Activated CD4-positive, alpha-beta T cell treated with anti-CD3 and anti-CD28 coated beads, Interleukin-2, amount 50 U/mL, for 24 hours (primary cell): Measurements from ENCODE around the gene EBF3.
"Not testable (repeated sequence)": the region's sequence is repeated elsewhere in the genome, so short reads cannot be mapped to it uniquely, and the experiment has no call there.

Source experiments
- DNase-seq, 2 donors: peaks; one replicate each; pipeline ENCODE4 v3.0.0-alpha.2; 2020; ENCODE audit warnings: low read depth in 1 of 2, low spot score in 1 of 2

The EBF3 gene

DNA sequence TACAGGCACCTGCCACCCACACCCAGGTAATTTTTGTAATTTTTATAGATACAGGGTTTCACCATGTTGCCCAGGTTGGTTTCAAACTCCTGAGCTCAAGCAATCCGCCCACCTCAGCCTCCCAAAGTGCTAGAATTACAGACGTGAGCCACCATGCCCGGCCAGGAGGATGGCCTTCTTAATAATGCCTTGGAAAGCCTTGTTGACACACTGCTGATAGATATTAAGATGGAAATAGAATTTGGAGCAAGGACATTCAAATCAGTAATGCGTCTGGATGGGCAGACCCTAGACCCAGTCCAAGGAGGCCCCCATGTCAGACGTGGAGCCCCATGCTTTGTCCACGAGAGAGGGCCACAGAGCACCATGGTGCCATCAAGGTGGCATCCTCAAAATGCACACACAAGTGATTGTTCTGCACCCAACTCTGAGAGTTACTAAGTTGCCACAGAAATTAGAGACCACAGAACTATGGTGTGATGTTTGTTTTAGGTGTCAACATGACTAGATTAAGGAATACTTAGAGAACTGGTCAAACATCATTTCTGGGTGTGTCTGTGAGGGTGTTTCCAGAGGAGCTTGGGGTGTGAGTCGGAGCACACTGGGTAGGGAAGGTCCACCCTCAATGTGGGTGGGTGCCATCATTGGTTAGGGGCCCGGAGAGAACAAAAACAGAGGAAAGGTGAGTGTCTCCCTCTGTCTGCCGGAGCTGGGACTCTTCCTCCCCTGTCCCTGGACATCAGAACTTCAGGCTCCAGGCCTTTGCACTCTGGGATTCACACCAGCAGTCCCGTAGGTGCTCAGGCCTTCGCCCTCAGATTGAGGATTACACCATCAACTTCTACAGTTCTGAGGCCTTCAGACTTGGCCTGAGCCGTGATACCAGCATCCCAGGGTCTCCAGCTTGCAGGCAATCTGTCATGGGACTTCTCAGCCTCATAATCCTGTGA is 34.5 kb downstream of the EBF3 start:
- DNase-seq, result no peak

DNA sequence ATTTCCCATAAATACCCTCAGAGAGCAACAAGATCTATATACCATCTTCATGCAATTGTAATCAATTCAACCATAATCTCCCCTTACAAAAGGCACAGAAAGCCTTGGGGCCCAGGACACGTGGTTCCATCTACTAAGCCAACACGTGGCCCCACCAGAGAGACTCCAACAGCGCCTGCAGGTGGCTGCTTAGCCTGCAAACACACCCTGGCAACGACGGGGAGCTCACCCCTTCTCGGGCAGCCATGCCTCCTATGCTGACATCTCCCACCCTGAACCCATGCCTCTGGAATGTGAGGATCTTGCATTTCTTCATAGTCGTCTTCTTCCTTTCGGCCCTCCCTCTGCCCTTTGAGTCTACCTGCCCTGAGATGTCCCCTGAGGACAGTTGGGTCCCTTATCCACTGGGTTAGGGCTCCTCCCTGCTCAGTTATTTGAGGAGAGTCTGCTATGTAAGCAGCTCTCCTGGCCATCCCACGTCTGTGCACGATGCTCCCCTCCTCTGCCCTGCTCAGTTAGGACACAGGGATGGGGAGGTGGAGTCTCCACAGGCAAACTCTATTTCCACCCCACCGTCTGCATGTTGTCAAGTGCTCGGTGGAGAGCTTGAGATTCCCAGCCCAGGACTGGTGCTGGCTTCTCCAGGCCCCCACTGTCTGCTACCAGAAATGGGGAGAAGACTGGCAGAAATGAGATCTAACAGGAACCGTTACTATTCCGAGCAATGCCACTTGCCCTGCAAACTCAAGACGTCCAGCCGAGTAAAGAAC is 36.5 kb downstream of the EBF3 start:
- no peak for DNase-seq

DNA sequence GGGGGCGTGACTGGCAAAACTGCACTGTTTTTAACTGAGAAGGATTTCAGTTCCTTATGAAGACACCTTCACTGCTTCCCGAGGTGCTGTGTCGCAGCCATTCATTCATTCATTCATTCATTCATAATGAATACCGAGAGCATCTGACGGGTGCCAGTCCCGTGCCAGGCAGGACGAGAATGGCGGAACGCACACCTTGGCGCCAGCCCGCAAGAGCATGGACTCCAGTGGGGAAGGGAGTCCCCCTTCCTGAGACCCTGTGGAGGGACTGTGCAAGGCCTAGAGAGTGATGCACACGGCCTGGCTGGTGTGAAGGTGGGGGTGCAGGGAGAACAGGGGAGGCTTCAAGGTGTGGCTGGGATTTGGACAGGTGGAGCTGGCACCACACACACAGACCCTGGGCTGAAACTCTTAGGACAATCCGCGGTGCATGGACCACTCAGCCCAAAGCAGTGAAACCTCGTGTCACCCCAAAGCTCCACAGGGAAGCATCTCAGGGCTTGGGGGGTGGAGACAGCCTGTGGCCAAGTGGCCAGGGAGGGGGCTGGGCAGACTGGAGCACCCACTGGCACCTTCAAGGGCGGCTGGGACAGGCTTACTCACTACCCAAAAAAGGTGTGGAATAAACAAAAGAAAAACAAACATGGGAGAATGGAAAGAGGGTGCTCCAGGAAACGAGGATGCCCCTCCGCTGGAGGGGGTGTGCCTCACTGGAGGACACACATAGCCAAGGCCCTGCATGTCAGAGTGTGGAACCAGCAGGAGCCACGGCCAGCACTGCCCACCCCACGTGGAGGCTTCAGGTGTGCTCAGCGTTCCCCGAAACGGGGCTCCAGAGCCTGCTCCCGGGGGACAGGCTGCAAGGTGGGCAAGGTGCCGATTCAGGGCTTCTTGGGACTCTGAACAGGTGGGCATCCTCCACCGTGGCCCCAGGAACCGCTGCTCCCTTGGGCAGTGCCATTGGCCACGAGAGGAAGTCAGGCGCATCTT is 37.7 kb downstream of the EBF3 start:
- DNase-seq, result no peak

DNA sequence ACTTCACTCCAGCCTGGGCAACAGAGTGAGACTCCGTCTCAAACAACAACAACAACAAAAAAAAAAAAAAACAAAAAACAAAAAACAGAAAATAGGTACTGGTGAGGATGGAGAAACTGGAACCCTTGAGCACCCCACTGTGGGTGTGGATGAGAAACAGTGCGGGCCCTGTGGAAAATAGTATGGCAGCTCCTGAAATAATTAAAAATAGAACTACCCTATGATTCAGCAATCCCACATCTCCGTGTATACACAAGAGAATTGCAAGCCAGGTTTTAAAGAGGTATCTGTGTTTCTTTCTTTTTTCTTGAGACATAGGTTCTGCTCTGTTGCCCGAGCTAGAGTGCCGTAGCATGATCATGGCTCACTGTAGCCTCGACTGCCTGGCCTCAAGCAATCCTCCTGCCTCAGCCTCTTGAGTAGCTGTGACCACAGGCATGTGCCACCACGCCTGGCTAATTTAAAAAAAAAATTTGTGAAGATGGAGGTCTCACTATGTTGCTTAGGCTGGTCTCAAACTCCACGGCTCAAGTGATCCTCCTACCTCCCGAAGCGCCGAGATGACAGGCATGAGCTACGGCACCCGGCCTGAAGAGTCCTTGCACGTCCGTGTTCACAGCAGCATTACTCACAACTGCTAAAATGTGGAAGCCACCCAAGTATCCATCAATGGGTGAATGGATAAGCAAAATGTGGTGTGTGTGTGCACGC is 39.5 kb downstream of the EBF3 start:
- no peak for DNase-seq

DNA sequence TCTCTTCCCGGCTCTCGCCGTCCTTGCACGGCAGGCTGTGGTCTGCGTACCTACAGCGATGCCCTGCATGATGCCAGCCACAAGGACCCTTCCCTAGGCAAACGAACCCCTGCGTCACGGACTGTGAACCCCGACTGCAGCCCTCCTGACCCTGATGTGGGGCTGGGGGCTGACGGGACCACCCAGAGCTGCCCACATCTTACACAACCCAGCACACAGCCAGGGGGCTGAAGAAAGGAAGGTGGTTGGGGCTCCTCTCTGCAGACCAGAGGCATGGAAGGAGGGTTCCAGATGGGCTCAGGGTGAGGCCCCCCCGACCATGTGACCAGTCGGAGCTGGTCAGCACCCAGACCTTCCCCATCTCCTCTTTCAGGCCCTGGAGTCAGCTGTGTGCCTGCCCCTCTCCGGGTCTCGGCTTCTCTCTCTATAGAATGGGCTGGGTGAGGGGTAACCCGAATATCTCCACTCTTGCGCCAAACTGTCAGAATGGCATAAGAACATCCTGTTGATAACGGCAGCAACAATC is 41.4 kb downstream of the EBF3 start:
- no peak for DNase-seq

DNA sequence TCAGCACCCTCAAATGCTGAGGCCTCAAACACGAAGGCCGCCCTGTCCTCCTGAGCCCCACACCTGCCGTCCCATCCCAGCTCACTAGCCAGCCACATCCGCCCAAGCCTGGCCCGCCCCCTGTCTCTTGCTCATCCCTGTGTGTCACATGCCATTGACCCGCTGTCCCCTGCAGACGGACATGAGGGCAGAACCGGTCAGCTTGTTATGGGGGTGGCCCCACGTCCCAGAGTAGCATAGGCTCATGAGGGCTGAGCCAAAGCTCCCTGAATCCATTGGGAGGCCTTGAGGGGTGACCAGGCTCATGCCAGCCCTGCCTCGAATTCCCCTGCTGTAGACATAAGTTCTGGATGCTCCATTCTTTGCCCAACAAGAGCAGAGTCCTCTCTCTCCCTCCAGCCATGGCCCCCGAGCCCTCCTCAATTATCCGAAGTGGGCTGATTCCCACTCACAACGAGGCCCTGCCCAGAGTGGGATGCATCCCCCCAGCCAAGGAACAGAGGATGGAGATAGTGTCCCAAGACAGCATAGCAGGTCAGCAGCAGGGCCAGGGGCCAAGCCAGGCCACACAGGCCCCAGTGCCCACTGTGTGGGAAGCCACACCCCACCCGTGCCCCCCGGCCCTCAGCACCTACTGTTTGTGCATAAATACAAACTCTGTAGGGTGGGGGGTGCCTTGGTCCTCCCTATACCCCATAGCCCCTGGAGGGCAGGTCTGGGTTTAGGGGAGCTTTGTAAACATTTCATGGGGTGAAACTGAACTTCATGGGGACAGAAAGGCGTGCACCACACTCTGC is 42.1 kb downstream of the EBF3 start:
- DNase-seq, result no peak

DNA sequence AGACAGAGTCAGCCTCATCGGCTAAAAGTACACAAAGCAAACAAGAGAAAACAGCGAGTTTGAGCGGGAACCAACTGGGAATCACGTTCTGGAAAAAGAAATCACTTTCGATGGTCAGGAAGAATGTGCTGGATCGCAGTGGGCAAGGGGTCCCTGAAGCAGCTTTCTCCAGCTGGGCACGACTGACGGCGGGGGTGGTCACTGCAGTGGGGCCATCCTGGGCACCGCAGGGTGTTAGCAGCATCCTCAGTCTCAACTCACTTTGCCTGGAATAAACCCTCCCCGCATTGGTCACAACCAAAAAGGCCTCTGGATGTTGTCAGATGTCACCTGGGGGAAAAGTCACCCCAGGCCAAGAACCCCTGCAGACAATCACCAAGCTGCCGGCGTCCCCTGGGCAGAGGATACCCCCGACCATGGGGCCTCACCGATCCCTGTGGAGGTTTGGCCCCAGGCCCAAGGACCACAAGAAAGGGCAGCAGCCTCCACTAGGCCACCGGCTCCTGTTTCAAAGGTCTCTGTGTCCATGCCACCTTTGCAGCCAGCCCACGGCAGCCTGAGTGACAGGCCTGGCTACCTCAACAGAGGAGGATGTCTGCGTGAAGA is 42.9 kb downstream of the EBF3 start:
- no peak for DNase-seq

DNA sequence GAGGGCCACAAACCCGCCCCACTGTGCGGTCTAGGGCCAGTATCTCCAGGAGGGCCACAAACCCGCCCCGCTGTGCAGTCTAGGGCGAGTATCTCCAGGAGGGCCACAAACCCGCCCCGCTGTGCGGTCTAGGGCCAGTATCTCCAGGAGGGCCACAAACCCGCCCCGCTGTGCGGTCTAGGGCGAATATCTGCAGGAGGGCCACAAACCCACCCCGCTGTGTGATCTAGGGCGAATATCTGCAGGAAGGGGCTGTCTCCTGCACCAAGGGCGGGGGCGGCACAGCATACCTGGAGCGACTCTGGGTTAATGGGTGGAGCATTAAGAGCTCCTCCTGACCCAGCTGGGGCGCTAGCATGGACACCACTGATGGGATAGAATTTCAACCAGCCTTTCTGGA is 43.9 kb downstream of the EBF3 start:
- DNase-seq, result not testable (repeated sequence)

DNA sequence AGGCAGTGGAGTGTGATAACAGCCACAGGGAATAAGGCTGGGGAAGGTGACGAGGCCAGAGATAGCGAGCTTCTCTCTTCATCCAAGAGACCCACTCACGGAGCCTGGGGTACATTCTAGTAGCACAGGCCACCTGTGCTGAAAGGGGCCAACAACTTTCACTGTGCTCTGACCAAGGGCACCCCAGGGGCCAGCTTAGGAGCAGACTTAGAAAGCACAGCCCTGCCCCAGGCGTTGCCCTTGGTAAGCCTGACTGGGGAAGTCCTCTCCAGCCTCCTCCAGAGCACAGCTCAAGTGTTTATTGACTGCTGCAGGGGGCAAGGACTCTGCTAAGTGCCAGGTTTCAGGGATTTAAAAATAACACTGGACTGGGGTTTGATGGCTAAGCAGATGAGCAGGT is 44.7 kb downstream of the EBF3 start:
- no peak for DNase-seq

DNA sequence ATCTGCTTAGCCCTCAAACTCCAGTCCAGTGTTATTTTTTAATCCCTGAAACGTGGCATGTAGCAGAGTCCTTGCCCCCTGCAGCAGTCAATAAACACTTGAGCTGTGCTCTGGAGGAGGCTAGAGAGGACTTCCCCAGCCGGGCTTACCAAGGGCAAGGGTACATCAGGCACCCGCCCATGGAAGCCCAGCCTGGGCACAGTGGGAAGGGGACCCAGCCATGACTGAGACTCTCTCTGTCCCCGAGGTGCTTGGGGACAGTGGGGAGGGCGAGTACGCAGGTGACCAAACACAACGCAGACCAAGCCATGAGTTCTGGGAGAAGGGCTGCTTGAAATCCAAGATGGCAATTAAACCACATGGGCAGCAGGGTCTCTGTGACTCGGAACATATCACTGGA is 45.2 kb downstream of the EBF3 start:
- no peak for DNase-seq

DNA sequence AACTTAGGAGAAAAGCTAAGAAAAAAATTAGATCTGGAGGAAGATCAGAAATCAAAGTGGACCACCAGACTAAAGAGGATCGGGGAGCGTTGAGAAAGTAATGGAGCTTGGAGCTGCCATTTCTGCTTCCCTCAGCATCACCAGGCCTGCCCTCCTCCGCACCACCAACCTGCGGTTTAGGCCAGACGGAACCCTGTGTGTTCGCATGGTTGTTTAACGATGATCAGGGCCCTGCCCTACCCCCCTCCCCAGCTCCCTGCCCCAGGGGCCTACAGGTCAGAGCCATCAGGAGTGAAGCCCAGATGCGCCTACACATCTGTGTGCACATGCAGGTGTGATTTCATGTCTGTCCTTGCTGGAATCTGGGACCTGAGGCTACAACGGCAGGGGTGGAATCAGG is 45.7 kb downstream of the EBF3 start:
- DNase-seq, result no peak

DNA sequence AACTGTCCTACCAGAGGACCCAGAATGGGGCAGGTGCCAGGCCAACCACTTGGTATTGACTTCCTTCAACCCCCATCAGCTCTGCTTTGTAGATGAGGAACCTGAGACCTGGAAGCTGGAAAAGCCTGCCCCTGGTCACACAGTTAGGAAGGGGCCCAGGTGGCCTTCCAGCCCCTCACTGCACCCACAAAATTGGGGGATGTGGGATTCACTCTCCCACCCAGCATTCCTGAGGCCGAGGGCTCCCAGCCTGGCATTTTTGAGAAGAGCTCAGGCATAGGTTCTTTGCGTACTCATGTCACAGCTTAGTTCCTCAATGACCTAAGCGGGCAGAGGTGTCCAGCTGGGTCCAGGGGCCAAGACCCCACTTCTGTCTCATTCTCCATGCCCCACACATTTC is 46.1 kb downstream of the EBF3 start:
- no peak for DNase-seq

DNA sequence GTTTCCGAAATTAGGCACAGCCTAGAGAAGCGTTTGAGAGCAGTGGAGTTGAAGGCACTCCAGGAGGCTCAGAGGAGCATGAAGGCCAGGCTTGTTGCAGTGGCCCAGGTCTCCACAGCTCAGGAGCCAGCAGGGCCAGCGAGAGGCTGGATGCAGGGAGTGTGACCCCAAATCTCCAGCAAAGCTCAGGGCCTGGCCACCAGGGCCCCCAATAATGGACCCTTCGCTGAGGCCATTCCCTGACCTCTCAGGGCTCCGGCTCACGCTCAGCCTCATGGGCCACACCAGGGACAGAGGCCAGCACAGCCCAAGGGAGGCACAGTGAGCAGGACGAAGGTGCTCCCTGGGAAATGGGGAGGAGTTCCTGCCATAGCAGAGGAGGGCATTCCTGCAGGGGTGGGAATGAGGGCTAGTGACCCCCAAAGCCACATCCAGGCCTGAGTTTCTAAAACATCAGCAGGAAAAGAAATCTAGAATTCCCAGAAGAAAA is 47.5 kb downstream of the EBF3 start:
- no peak for DNase-seq

DNA sequence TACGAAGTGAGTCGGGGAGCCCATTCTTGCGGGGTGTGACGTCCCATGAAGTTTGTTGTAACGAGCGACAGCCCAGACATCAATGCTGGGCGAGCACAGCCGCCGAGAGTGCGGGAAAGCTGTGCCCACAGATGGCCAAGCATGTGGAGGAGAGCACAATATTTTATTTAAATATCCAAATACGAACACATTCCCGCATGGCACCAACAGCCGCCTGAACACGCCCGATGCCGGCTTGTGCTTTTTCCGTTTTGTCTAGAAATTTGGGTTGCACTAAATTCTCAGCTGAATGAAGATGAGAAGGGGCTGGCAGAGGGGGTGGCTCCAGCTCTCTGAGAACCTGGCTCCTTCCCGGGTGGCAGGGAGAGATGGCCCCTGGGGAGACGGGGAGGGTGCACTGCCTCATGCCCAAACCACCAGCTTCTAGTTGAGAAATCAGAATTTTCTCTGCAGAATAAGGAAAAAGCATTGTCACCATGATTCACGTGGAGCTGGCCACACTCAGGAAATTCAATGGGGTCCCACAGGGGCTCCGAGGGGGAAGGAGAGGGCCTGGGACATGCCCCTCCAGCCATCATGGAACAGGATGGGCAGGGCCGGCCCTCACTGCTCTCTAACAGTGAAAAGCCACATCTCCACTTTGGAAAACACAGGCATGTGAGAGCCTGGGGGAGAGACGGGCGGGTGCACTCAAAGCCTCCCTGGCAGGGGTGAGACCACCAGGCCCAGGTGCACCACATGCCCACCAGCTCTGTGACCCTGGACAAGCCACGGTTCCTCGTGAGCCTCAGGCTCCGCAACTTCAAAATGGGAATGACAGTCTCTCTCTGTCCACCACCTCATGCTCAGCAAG is 48.3 kb downstream of the EBF3 start:
- no peak for DNase-seq

DNA sequence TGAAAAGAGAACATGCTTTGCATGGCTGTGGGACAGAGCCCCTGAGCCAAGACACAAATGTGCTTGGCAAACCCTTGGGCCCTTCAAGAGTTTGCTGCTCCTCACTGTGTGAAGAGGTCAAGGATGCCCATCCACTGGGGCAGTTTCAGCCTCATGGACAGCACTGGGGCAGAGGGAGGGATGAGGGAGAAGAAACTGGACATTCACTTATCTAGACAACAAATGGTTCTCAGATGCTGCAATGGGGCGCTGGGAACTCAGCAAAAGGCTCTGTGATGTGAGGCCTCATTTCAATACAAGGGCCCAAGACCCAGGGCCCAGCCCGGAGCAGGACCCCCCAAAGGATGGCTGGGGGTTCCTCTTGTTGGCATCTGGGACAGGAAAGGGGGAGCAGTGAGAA is 49.1 kb downstream of the EBF3 start:
- no peak for DNase-seq

DNA sequence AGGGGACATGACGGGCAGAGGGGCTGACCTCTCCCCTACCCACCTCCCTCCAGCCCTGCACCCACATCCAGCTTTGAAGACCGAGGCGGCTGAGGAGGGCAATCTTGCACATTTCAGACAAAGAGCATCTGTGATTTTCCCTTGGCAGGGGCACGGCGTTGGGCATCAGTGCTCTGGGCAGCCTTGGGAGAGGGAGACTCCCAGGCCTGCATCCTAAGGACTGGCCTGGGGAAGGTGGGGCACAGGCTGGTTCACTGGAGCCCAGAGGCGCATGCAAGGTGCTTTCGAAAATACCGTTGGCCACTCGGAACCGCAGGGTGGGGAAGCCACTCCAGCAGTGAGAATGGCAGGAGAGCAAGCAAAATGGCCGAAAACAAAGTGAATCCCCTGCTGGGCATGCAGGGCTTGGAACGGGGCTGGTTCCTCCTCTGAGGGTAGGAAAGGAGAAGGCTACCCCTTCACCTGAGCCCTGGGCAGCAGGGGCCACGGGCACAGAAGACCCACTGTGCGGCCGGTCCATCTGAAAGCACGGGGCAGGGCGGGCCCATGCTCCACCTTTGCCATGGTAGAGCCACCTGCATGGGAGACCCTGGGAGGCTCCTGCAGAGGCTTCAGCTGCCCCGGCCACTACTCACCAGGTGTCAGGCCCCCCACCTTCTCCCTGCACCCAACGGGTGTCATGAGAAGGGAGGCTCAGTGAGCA is 49.8 kb downstream of the EBF3 start:
- no peak for DNase-seq

DNA sequence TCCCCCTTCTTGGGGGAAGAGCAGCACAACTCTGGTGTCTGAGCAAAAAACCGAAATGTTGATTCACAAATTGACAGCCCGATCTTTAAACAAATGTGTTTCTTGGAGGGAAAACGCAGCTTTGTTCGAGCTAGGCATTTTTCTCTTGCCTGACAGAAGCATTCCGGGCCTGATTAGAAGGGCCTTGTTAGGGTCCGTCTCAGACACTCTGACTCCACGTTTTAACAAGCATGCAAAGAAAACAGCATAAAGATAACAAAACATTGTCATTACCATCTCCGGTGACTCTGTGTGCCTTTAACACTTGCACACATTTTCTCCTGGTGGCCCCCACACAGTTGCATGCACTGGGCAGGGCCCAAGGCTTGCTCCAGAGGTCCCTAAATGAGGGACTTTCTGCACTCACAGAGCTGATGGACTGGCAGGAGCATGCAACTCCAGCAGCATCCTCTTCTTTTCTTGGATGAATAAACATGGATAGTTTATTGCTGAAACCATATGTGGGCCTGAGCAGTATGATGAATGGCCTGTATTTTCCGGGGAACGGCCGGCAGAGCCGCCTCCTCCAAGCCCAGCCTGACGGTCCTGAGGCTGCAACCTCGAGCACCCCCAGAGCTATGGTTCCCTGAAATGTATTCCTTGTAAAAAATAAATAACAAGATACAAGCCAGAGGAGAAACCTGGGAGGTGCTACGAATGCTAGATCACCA is 50.9 kb downstream of the EBF3 start:
- DNase-seq, result no peak
